SK-N-SH (cell line): ENCODE results near the gene COMMD8. TPM values are rescaled to one million over a fixed set of nuclear protein-coding genes. Genes with fewer than 3 reads are reported as not detected.

Source experiments
- CTCF ChIA-PET: fragments of 300-600, 350-600 bp; formaldehyde crosslinking; extraction: SDS; loops from one replicate; lab custom pipeline; 2021; lab: Yijun Ruan, JAX
- POLR2A ChIA-PET: fragments of 350-600 bp; sonication (Branson Sonifier 250); formaldehyde crosslinking; extraction: SDS; loops from one replicate; lab custom pipeline; 2020; ENCODE audit warnings: antibody characterized with exemption, inconsistent platforms; lab: Yijun Ruan, JAX
- DNase-seq: peaks from one replicate; pipeline ENCODE4 v3.0.0; 2012
- H2AFZ ChIP-seq: fragments of 200-600 bp; sonication (generic); 2 replicates; pipeline ENCODE4 v1.8.1; 2016; ENCODE audit warnings: antibody characterized with exemption, mild to moderate bottlenecking, low read depth
- H3F3A ChIP-seq: fragments of 200-600 bp; sonication (generic); replicated peaks from 2 replicates; pipeline ENCODE3; 2016; ENCODE audit warnings: antibody characterized with exemption, mild to moderate bottlenecking; ENCODE audit not compliant: insufficient read depth
- H3K27ac ChIP-seq, 2 experiments: fragments of 200-500 bp in 1 of 2; fragments of 200-600 bp in 1 of 2; sonication (Bioruptor generic) in 1 of 2; sonication (generic), shearing (Covaris generic) in 1 of 2; 2 replicates each; pipeline versions ENCODE4 v1.5.1 to v1.6.1; 2014 to 2016; ENCODE audit warnings: low read depth in 2 of 2, inconsistent platforms in 1 of 2, low read length in 1 of 2, mild to moderate bottlenecking in 1 of 2, mixed read lengths in 1 of 2
- H3K27me3 ChIP-seq: fragments of 200-600 bp; sonication (generic), shearing (Covaris generic); 2 replicates; pipeline ENCODE4 v1.6.1; 2016; ENCODE audit warnings: mixed run types; ENCODE audit not compliant: insufficient read depth
- H3K36me3 ChIP-seq, 2 experiments: fragments of 200-500 bp in 1 of 2; fragments of 200-600 bp in 1 of 2; sonication (Bioruptor generic) in 1 of 2; sonication (generic) in 1 of 2; replicated peaks in 1 of 2; 2 replicates each; pipeline versions ENCODE3 to v1.5.1; 2014 to 2016; ENCODE audit warnings: low read length in 1 of 2, mild to moderate bottlenecking in 1 of 2; ENCODE audit not compliant: insufficient read depth in 2 of 2, control insufficient read depth in 1 of 2
- H3K4me1 ChIP-seq, 2 experiments: fragments of 200-500 bp in 1 of 2; fragments of 200-600 bp in 1 of 2; sonication (Bioruptor generic) in 1 of 2; sonication (generic), shearing (Covaris generic) in 1 of 2; 2 replicates each; pipeline versions ENCODE4 v1.5.1 to v1.6.1; 2014 to 2016; ENCODE audit warnings: low read depth in 1 of 2, low read length in 1 of 2, mixed run types in 1 of 2; ENCODE audit not compliant: insufficient read depth in 2 of 2, control insufficient read depth in 1 of 2
- H3K4me2 ChIP-seq: fragments of 200-600 bp; sonication (generic), shearing (Covaris generic); 2 replicates; pipeline ENCODE4 v1.6.1; 2017; ENCODE audit warnings: mixed run types
- H3K4me3 ChIP-seq, 2 experiments: fragments of 200-500 bp in 1 of 2; fragments of 200-600 bp in 1 of 2; sonication (Bioruptor generic) in 1 of 2; sonication (generic), shearing (Covaris generic) in 1 of 2; 2 replicates each; pipeline versions ENCODE4 v1.5.1 to v1.8.1; 2014 to 2016; ENCODE audit warnings: low read depth in 2 of 2, inconsistent platforms in 1 of 2, low read length in 1 of 2, mild to moderate bottlenecking in 1 of 2, mixed read lengths in 1 of 2, moderate library complexity in 1 of 2
- H3K79me2 ChIP-seq: fragments of 200-600 bp; sonication (generic); 2 replicates; pipeline ENCODE4 v1.8.1; 2017; ENCODE audit warnings: mild to moderate bottlenecking; ENCODE audit not compliant: insufficient read depth
- H3K9ac ChIP-seq: fragments of 200-600 bp; sonication (generic); 2 replicates; pipeline ENCODE4 v1.6.1; 2017; ENCODE audit warnings: mixed run types
- H3K9me2 ChIP-seq: fragments of 200-600 bp; sonication (generic); 2 replicates; pipeline ENCODE4 v1.6.1; 2017; ENCODE audit warnings: mixed run types
- H3K9me3 ChIP-seq: fragments of 200-600 bp; sonication (generic); 2 replicates; pipeline ENCODE4 v1.6.1; 2017; ENCODE audit warnings: mixed run types, mild to moderate bottlenecking, moderate library complexity
- H4K20me1 ChIP-seq: fragments of 200-600 bp; sonication (generic); 2 replicates; pipeline ENCODE4 v1.6.1; 2017; ENCODE audit warnings: mild to moderate bottlenecking, mixed run types; ENCODE audit not compliant: insufficient read depth
- EP300 ChIP-seq, 2 experiments: IDR thresholded peaks; 2 replicates each; pipeline versions ENCODE4 v1.4.0 to v1.6.1; 2012; ENCODE audit warnings: borderline replicate concordance in 1 of 2, low read depth in 1 of 2, low read length in 1 of 2
- FOSL2 ChIP-seq: IDR thresholded peaks from 2 replicates; pipeline ENCODE4 v1.4.0; 2012; ENCODE audit warnings: low read depth, mild to moderate bottlenecking, moderate library complexity, borderline replicate concordance
- JUND ChIP-seq: IDR thresholded peaks from 2 replicates; pipeline ENCODE4 v1.4.0; 2012
- MEF2A ChIP-seq: IDR thresholded peaks from 2 replicates; pipeline ENCODE4 v1.4.0; 2012; ENCODE audit warnings: low read depth, borderline replicate concordance
- NRF1 ChIP-seq: IDR thresholded peaks from 2 replicates; pipeline ENCODE4 v1.6.1; 2012; ENCODE audit warnings: low read depth, mild to moderate bottlenecking, low read length
- POLR2AphosphoS5 ChIP-seq: IDR thresholded peaks from 2 replicates; pipeline ENCODE4 v1.6.1; 2012; ENCODE audit warnings: low read depth, low read length
- RCOR1 ChIP-seq: fragments of 150-350 bp; IDR thresholded peaks from 2 replicates; pipeline ENCODE4 v1.6.1; 2017; ENCODE audit warnings: antibody characterized with exemption, low read length
- RXRA ChIP-seq: IDR thresholded peaks from 2 replicates; pipeline ENCODE4 v1.4.0; 2012; ENCODE audit warnings: low read depth, mild to moderate bottlenecking, borderline replicate concordance
- SIN3A ChIP-seq: IDR thresholded peaks from 2 replicates; pipeline ENCODE4 v1.6.1; 2012; ENCODE audit warnings: low read depth, mild to moderate bottlenecking, low read length, moderate library complexity, borderline replicate concordance
- SMC3 ChIP-seq: IDR thresholded peaks from 2 replicates; pipeline ENCODE4 v1.6.1; 2012; ENCODE audit warnings: low read depth, low read length, improper control_type of control experiment
- TCF12 ChIP-seq: IDR thresholded peaks from 2 replicates; pipeline ENCODE4 v1.4.0; 2012
- WGBS: methylation state at CpG from one replicate; pipeline ENCODE4 v1.1.6; 2017; ENCODE audit warnings: low lambda C conversion rate; 5-methylcytosine and 5-hydroxymethylcytosine counted together
- polyA plus RNA-seq, 3 experiments: library from polyadenylated mRNA; depleted of rRNA; stranded (reverse); fragments of >200 nt; gene quantifications; 2 replicates each; pipeline ENCODE4 v1.2.3, GENCODE V29; 2012
- TF ChIP-seq, protein P1 (sequence below): IDR thresholded peaks from 2 replicates; pipeline ENCODE4 v1.4.0; 2012; ENCODE audit warnings: low read depth, borderline replicate concordance
- TF ChIP-seq, protein P2 (sequence below): IDR thresholded peaks from 2 replicates; pipeline ENCODE4 v1.4.0; 2012; ENCODE audit warnings: low read depth
- TF ChIP-seq, protein P3 (sequence below): IDR thresholded peaks from 2 replicates; pipeline ENCODE4; 2012

COMMD8 gene
- polyA plus RNA-seq, 1 of the 3 experiments (the other 2 are of a cell fraction): 7.0 TPM

DNA sequence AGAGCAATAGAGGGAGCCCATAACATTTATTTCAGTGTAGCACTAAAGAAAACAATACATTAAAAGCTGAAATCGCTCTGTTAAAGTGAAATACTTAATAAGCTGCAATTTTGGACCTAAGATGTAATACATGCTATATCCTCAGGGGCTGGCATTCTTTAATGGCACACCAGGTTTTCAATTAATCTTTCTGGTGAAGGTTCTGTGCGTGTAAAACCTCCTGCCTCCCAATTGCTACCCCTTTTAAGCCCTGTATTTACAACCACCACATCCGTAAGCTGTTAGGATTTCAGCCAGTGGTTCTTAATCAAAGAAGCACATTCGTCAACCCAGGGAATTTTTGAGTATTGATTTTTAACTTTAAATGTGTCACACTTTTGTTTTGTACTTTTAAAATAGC lies 7.6 kb upstream of the COMMD8 start:
- Histone ChIP-seq H3K4me1 (peaks cover 0 to 19% of the 10 kb centered on the region in 2 experiments; a peak in 2 of 4 replicates), H3K4me3 (no peak overlapping the region), H3K36me3 (no peaks in the 10 kb centered on the region), H3K9ac (no peak overlapping the region), H3K9me3 (no peaks in the 10 kb centered on the region), H3K27ac (no peak overlapping the region), H3F3A (peaks cover 4% of the 10 kb centered on the region), H3K79me2 (no peaks in the 10 kb centered on the region), H2AFZ (peak overlapping the region; percentile 29; the same call in 1 of the 2 replicates), H3K9me2 (no peaks in the 10 kb centered on the region), H4K20me1 (no peaks in the 10 kb centered on the region), H3K4me2 (no peak overlapping the region), H3K27me3 (no peaks in the 10 kb centered on the region)
- no peak for DNase-seq
- WGBS: 71% methylated on average over 4 of the region's 4 CpGs
- POLR2A ChIA-PET: no interaction called here
- CTCF ChIA-PET: interaction anchor here (0.9 to 1.7 kb wide), 3 partner anchors 8 to 39 kb away, joined by 3 to 5 read pairs (median 4); no protein-coding TSS in a partner anchor
- TF ChIP-seq MEF2A (no peak), POLR2AphosphoS5 (no peak), SMC3 (no peak), SIN3A (no peak), RCOR1 (no peak), FOSL2 (no peak), NRF1 (no peak), JUND (no peak)
- TF ChIP-seq, protein P1, sequence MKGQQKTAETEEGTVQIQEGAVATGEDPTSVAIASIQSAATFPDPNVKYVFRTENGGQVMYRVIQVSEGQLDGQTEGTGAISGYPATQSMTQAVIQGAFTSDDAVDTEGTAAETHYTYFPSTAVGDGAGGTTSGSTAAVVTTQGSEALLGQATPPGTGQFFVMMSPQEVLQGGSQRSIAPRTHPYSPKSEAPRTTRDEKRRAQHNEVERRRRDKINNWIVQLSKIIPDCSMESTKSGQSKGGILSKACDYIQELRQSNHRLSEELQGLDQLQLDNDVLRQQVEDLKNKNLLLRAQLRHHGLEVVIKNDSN: no peak

DNA sequence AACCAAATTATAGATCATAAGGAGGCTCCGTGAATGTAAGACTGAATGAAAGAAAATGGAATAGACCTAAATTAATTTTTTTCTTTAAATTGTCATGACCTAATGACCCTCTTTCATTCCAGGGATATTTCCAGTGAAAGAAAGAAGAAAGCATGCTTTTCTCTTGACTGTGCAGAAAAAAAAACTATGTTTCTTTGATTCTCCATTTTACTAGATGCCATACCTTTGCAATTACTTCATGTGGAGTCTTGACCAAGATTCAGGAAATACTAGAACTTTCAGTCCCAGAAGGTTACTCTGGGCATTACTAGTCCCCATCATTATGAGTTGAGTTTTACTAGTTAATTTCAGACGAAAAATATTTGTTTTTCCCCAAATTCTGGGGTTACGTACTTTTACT lies 6.4 kb upstream of the COMMD8 start:
- no peaks in the 10 kb centered on the region for H3K27me3 ChIP-seq
- no peaks in the 10 kb centered on the region for H3K9me2 ChIP-seq
- DNase-seq: no peak

More for the DNA sequence above, 6.4 kb upstream of the COMMD8 start:
- no peaks in the 10 kb centered on the region for H4K20me1 ChIP-seq
- no peaks in the 10 kb centered on the region for H3K9me3 ChIP-seq
- H3F3A ChIP-seq: peaks cover 4% of the 10 kb centered on the region
- peak overlapping the region in 1 of 2 experiments; percentile 27; a peak in 2 of 4 replicates for H3K27ac ChIP-seq
- WGBS: 69% methylated on average over 3 of the region's 3 CpGs
- H3K36me3 ChIP-seq: no peaks in the 10 kb centered on the region
- CTCF ChIA-PET: no interaction called here
- POLR2A ChIA-PET: no interaction called here
- no peak overlapping the region for H3K4me2 ChIP-seq
- no peaks in the 10 kb centered on the region for H3K79me2 ChIP-seq
- TF ChIP-seq EP300 (IDR thresholded peaks at IDR 0.05; ENCODE audit: borderline replicate concordance in 1 of 2, low read depth in 1 of 2, low read length in 1 of 2): peak in 1 of 2 experiments; percentile 22; a peak in 1 of 4 replicates
- TF ChIP-seq, protein P2, sequence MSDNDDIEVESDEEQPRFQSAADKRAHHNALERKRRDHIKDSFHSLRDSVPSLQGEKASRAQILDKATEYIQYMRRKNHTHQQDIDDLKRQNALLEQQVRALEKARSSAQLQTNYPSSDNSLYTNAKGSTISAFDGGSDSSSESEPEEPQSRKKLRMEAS: 0 out of 2 replicates have a peak, but pooled peaks have one; percentile 39
- TF ChIP-seq TCF12: peak; percentile 54
- peak; percentile 62 for TF ChIP-seq JUND
- TF ChIP-seq SMC3: no peak
- no peak for TF ChIP-seq MEF2A
- TF ChIP-seq, protein P3, sequence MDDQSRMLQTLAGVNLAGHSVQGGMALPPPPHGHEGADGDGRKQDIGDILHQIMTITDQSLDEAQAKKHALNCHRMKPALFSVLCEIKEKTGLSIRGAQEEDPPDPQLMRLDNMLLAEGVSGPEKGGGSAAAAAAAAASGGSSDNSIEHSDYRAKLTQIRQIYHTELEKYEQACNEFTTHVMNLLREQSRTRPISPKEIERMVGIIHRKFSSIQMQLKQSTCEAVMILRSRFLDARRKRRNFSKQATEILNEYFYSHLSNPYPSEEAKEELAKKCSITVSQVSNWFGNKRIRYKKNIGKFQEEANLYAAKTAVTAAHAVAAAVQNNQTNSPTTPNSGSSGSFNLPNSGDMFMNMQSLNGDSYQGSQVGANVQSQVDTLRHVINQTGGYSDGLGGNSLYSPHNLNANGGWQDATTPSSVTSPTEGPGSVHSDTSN: peak; percentile 23; the same call in 1 of the 2 replicates
- TF ChIP-seq SIN3A: no peak
- 0 out of 2 replicates have a peak, but pooled peaks have one; percentile 47 for TF ChIP-seq RXRA
- H3K9ac ChIP-seq: no peak overlapping the region
- H2AFZ ChIP-seq: peak overlapping the region; percentile 29; the same call in 1 of the 2 replicates
- no peak overlapping the region for H3K4me3 ChIP-seq
- peaks cover 0 to 19% of the 10 kb centered on the region in 2 experiments; a peak in 2 of 4 replicates for H3K4me1 ChIP-seq
